Loucy (cell line): ENCODE measurements around the gene KCNT2.

Experiments used
- CTCF ChIP-seq: fragments of 200-600 bp; sonication (generic); conservative IDR thresholded peaks from 2 replicates; pipeline ENCODE4 v1.5.1; 2014; ENCODE audit warnings: mild to moderate bottlenecking, antibody characterized with exemption, low read length
- EZH2phosphoT487 ChIP-seq: fragments of 200-600 bp; IDR thresholded peaks from 2 replicates; pipeline ENCODE4 v1.6.1; 2018; ENCODE audit warnings: antibody characterized with exemption, mild to moderate bottlenecking, moderate library complexity, borderline replicate concordance

- TF ChIP-seq CTCF: no peak
- TF ChIP-seq EZH2phosphoT487: no peak
These were observed 14.8 kb upstream of the KCNT2 start for GRCh38 chr1:196623079-196623478.
